ENCODE data around the gene C6orf89. TPM values are rescaled to one million over a fixed set of nuclear protein-coding genes. Genes with fewer than 3 reads are reported as not detected.

C6orf89 gene
- total RNA-seq (2013) = 35.5 TPM
- polyA plus RNA-seq (10 to 100 TPM; 19.2 to 37.5 (median 29.2) TPM), polyA minus RNA-seq (10.3 and 14.4 TPM in 2 replicates), total RNA-seq (20.2 to 58.1 (median 42.4) reads per million in 11 experiments)

- Histone ChIP-seq H3K79me2 (ENCODE audit: insufficient read depth, low read length) (peaks cover 51% of the 10 kb centered on the region), H3K27me3 (ENCODE audit: control insufficient read depth in 2 of 2, insufficient read depth in 2 of 2, low read length in 2 of 2) (no peaks in the 10 kb centered on the region), H3K36me3 (replicated peaks in 1 of 2; ENCODE audit: control insufficient read depth in 1 of 2, insufficient read depth in 2 of 2, low read length in 2 of 2) (no peaks in the 10 kb centered on the region), H2AFZ (ENCODE audit: insufficient read depth, low read depth, low read length, poor library complexity, severe bottlenecking) (peak within 1 kb of the TSS; percentile 98), H4K20me1 (ENCODE audit: insufficient read depth, low read length) (peaks cover 22% of the 10 kb centered on the region), H3K4me1 (ENCODE audit: control insufficient read depth in 1 of 2, insufficient read depth in 2 of 2, low read length in 2 of 2) (peaks cover 15 to 17% of the 10 kb centered on the region in 2 donors), H3K4me2 (replicated peaks; ENCODE audit: extremely low read depth, low read length, poor library complexity, severe bottlenecking) (peak within 1 kb of the TSS; percentile 80), H3K4me3 (replicated peaks in 1 of 3; ENCODE audit: low read depth in 2 of 3, low read length in 3 of 3) (peak within 1 kb of the TSS; percentile 85 to 94 (median 87)), H3K9ac (ENCODE audit: insufficient read depth, low read length, poor library complexity, severe bottlenecking) (peak within 1 kb of the TSS; percentile 82), H3K27ac (ENCODE audit: low read depth in 1 of 2, low read length in 2 of 2) (peak within 1 kb of the TSS; percentile 53 to 91), H3K9me3 (replicated peaks in 1 of 2; ENCODE audit: control insufficient read depth in 1 of 2, insufficient read depth in 1 of 2, low read length in 2 of 2) (no peaks in the 10 kb centered on the region)
- no peaks in the 10 kb centered on the region for H3K9me3 Mint-ChIP-seq
- peak within 1 kb of the TSS; percentile 89 to 93 for H3K4me3 Mint-ChIP-seq
- TF ChIP-seq CTCF (IDR thresholded peaks at IDR 0.05) = peak; percentile 84
- no peaks in the 10 kb centered on the region for H3K27me3 Mint-ChIP-seq (ENCODE audit: low read depth in 3 of 3)
- DNase-seq = peak; percentile 98 to 99 (median 99)
- intact Hi-C loops (cut with micrococcal nuclease) = loop anchor here (2.0 to 10.0 kb wide), 4 partner anchors 33 to 329 kb away; no protein-coding TSS in a partner anchor
- WGBS (ENCODE audit: insufficient coverage) = under 1% methylated on average over 32 of the region's 48 CpGs
- peaks cover 3% of the 10 kb centered on the region in 2 donors for H3K36me3 Mint-ChIP-seq
- H3K27ac Mint-ChIP-seq = peak within 1 kb of the TSS; percentile 85 to 97 (median 92)
- peaks cover 25% of the 10 kb centered on the region for H3K4me1 Mint-ChIP-seq
Observed at GRCh38 chr6:36885461-36886401, at the start of gene C6orf89. Gene C6orf89 (plus strand): TSS chr6:36885952. CDS start chr6:36899445, 13,493 bp downstream.

Data from CD14-positive monocyte (primary cell).